Hepatocyte (in vitro differentiated cells): ENCODE measurements around the gene CPLANE2. TPM values are rescaled to one million over a fixed set of nuclear protein-coding genes. Genes with fewer than 3 reads are reported as not detected.

Experiments used
- DNase-seq: peaks from one replicate; pipeline ENCODE4 v3.0.0-alpha.2; 2016; ENCODE audit warnings: low spot score
- H2AFZ ChIP-seq: fragments of 200-600 bp; sonication (generic); 2 replicates; pipeline ENCODE4 v1.6.0; 2016; ENCODE audit warnings: antibody characterized with exemption, mild to moderate bottlenecking
- H3K27ac ChIP-seq: fragments of 200-600 bp; sonication (generic); 2 replicates; pipeline ENCODE4 v1.5.1; 2016; ENCODE audit warnings: mild to moderate bottlenecking
- H3K27me3 ChIP-seq: fragments of 200-600 bp; sonication (generic); 2 replicates; pipeline ENCODE4 v1.6.1; 2016
- H3K36me3 ChIP-seq: fragments of 200-600 bp; sonication (generic); replicated peaks from 2 replicates; pipeline ENCODE4 v1.5.1; 2016; ENCODE audit warnings: low read depth; ENCODE audit not compliant: insufficient read depth
- H3K4me1 ChIP-seq: fragments of 200-600 bp; sonication (generic); 2 replicates; pipeline ENCODE4 v1.5.1; 2016; ENCODE audit warnings: mild to moderate bottlenecking, moderate library complexity; ENCODE audit not compliant: insufficient read depth
- H3K4me2 ChIP-seq: fragments of 200-600 bp; sonication (generic); 2 replicates; pipeline ENCODE4 v1.6.0; 2016
- H3K4me3 ChIP-seq: fragments of 200-600 bp; sonication (generic); 2 replicates; pipeline ENCODE4 v1.5.1; 2016; ENCODE audit warnings: mild to moderate bottlenecking
- H3K79me2 ChIP-seq: fragments of 200-600 bp; sonication (generic); 2 replicates; pipeline ENCODE4 v1.6.0; 2017; ENCODE audit warnings: mild to moderate bottlenecking
- H3K9me2 ChIP-seq: fragments of 200-600 bp; sonication (generic); replicated peaks from 2 replicates; pipeline ENCODE4 v1.6.0; 2017; ENCODE audit warnings: mild to moderate bottlenecking; ENCODE audit not compliant: insufficient read depth
- H3K9me3 ChIP-seq: fragments of 200-600 bp; sonication (generic); 2 replicates; pipeline ENCODE4 v1.5.1; 2016; ENCODE audit warnings: low read depth, mild to moderate bottlenecking
- H4K20me1 ChIP-seq: fragments of 200-600 bp; sonication (generic); 2 replicates; pipeline ENCODE4 v1.6.0; 2016; ENCODE audit warnings: mild to moderate bottlenecking; ENCODE audit not compliant: insufficient read depth, poor library complexity, severe bottlenecking
- CTCF ChIP-seq: fragments of 200-600 bp; sonication (generic); IDR thresholded peaks from 2 replicates; pipeline ENCODE4 v1.5.1; 2016; ENCODE audit warnings: antibody characterized with exemption, mild to moderate bottlenecking; ENCODE audit not compliant: poor library complexity
- EZH2 ChIP-seq: fragments of 200-600 bp; sonication (generic); IDR thresholded peaks from 2 replicates; pipeline ENCODE4 v1.6.1; 2016; ENCODE audit warnings: antibody characterized with exemption, mild to moderate bottlenecking, borderline replicate concordance
- EZH2phosphoT487 ChIP-seq: fragments of 200-600 bp; sonication (generic); IDR thresholded peaks from one replicate; pipeline ENCODE4 v1.6.1; 2018; ENCODE audit warnings: antibody characterized with exemption, mild to moderate bottlenecking, low read depth, moderate library complexity; ENCODE audit not compliant: unreplicated experiment, severe bottlenecking
- WGBS: methylation state at CpG from one replicate; pipeline ENCODE4 v1.1.6; 2016; ENCODE audit warnings: low lambda C conversion rate; ENCODE audit errors: missing lambda C conversion rate; 5-methylcytosine and 5-hydroxymethylcytosine counted together
- polyA plus RNA-seq: library from polyadenylated mRNA; unstranded; fragments of >200 nt; fragmentation: Nextera tagmentation; extraction: Ambion mirVana; gene quantifications from 2 replicates; pipeline ENCODE4 v1.2.1, GENCODE V29; 2016
- total RNA-seq: library from RNA; depleted of rRNA; stranded (reverse); fragments of >200 nt; gene quantifications from 2 replicates; pipeline ENCODE4 v1.2.3, GENCODE V29; 2014

The CPLANE2 gene
- total and polyA plus RNA-seq, 2 experiments from 2014 or later = 5.4 to 6.6 TPM

- Histone ChIP-seq H3K9me2 (no peaks in the 10 kb centered on the region), H3K27ac (no peak overlapping the region), H3K79me2 (no peaks in the 10 kb centered on the region), H2AFZ (no peak overlapping the region), H3K27me3 (no peaks in the 10 kb centered on the region), H3K36me3 (no peaks in the 10 kb centered on the region), H3K9me3 (no peaks in the 10 kb centered on the region), H3K4me1 (peaks cover 24% of the 10 kb centered on the region), H4K20me1 (no peaks in the 10 kb centered on the region), H3K4me3 (no peak overlapping the region), H3K4me2 (no peak overlapping the region)
- WGBS = 89% methylated on average over 10 of the region's 10 CpGs
- no peak for TF ChIP-seq EZH2
- TF ChIP-seq EZH2phosphoT487 = no peak
- no peak for TF ChIP-seq CTCF
- peak; percentile 6 for DNase-seq
Measured at GRCh38 chr1:16184557-16185303, 52.3 kb downstream of the CPLANE2 start.

- DNase-seq = no peak
- Histone ChIP-seq H3K79me2 (no peaks in the 10 kb centered on the region), H3K9me3 (no peaks in the 10 kb centered on the region), H2AFZ (no peak overlapping the region), H4K20me1 (no peaks in the 10 kb centered on the region), H3K4me3 (no peak overlapping the region), H3K4me2 (no peak overlapping the region), H3K4me1 (peaks cover 26% of the 10 kb centered on the region), H3K9me2 (no peaks in the 10 kb centered on the region), H3K36me3 (no peaks in the 10 kb centered on the region), H3K27me3 (no peaks in the 10 kb centered on the region), H3K27ac (no peak overlapping the region)
- TF ChIP-seq CTCF = no peak
- no peak for TF ChIP-seq EZH2phosphoT487
- TF ChIP-seq EZH2 = no peak
- WGBS = 88% methylated on average over 19 of the region's 19 CpGs
Measured at GRCh38 chr1:16183765-16184556, 53.0 kb downstream of the CPLANE2 start.

GRCh38 chr1:16183179-16183578 lies 53.8 kb downstream of the CPLANE2 start:
- H3K27ac ChIP-seq = no peak overlapping the region
- no peaks in the 10 kb centered on the region for H3K9me2 ChIP-seq
- TF ChIP-seq EZH2phosphoT487 (no peak), EZH2 (no peak), CTCF (no peak)
- peaks cover 29% of the 10 kb centered on the region for H3K4me1 ChIP-seq
- no peaks in the 10 kb centered on the region for H3K27me3 ChIP-seq
- no peaks in the 10 kb centered on the region for H3K9me3 ChIP-seq
- H2AFZ ChIP-seq = no peak overlapping the region
- no peaks in the 10 kb centered on the region for H3K36me3 ChIP-seq
- WGBS = 90% methylated on average over 13 of the region's 13 CpGs
- H3K4me3 ChIP-seq = no peak overlapping the region
- peak; percentile 34 for DNase-seq
- H3K79me2 ChIP-seq = no peaks in the 10 kb centered on the region
- H3K4me2 ChIP-seq = no peak overlapping the region
- H4K20me1 ChIP-seq = no peaks in the 10 kb centered on the region
